8988T (cell line): ENCODE measurements around the gene GRIK3.

ENCODE experiments used
- DNase-seq: peaks from one replicate; pipeline ENCODE4 v3.0.0; 2011

Gene GRIK3

DNA sequence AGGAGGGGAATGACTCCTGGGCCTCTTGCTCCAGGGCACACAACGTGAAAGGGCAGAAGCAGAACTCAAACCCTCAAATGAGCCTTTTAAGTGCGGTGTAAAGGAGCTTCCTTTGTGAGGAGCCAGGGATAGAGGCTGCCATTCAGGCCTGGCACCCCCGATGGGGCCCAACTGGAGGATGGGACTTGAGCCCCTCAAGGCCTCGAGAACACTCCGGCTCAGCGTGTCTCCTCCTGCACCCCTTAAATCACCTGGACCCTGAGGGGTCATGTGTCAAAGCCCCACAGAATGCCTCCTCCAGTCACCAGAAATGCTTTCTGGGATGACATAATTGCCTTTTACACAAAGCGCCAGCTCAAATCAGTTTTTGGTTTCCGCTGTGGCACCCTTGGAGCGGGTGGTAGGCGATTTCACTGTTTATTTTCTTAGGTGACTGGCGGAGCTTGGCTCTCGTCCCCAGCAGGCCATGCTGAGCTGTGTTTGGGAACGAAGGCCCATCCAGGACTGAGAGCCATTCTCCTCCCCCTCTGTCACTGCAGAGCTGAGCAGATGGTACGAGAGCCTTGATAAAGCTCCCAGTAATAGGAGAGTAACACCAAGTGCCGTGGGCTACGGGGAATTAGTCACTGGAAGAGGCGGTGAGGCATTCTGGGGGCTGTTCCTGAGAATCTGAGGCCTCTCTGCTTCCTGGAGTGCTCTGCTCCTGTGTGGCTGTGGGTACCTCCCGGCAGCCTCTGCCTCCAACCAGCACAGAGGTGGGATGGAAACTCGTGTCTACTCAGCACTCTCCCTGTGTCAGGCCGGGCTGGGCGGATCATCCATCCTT is 163.0 kb downstream of the GRIK3 start:
- no peak for DNase-seq

DNA sequence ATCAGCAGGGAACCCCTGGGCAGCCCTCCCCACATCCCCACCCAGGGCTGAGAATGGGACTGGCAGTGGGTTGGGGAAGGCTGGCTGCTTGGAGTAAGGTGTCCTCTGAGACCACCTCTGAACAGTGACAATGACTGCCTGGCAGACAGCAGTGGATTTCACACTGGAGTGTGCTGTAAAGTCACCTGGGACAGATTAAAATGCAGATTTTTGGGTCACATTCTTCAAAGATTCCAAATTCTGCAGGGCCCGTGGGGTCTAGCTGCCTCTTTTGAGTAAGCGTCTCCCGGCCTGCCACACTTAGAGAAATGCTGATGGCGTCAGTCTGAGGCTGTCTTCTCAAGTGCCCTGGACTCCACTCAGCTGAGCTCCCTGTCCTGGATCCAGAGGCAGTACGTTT is 164.5 kb downstream of the GRIK3 start:
- no peak for DNase-seq

DNA sequence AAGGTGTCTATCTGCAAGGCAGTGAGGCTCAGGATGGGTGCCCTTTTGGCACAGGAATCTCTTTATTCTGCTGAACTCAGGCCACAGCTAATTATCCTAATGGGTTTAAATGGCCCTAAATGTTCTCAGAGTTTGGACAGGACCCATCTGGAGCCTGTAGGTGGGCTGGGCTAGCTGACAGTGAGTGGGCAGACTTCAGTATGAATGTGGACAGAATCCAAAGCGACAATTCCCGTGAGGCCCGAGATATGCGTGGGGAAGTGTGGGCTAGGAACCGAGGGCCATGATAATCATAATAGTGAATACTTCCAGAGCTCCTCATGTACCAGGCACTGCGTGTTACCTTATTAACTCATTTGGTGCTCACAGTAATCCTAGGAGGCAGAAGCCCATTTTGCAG is 165.3 kb downstream of the GRIK3 start:
- no peak for DNase-seq

DNA sequence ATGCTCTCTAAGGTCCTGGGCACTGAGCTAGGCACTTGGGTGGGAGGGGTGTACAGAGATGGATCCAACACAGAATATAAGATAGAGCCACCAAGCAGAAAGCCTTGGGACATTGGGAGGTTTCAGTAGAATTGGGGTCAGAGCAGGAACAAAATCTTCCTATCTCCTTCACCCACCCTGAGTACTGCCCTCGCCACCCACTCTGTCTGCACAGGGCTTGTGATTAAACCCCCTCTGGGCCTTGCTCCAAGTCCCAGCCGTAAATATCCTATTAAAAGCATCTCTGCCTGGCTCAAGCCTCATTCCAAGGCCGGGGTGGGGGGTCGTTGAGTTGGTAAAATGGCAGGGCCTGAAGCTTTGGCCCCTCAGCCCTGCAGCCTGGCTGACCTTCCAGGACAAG is 166.7 kb downstream of the GRIK3 start:
- no peak for DNase-seq

DNA sequence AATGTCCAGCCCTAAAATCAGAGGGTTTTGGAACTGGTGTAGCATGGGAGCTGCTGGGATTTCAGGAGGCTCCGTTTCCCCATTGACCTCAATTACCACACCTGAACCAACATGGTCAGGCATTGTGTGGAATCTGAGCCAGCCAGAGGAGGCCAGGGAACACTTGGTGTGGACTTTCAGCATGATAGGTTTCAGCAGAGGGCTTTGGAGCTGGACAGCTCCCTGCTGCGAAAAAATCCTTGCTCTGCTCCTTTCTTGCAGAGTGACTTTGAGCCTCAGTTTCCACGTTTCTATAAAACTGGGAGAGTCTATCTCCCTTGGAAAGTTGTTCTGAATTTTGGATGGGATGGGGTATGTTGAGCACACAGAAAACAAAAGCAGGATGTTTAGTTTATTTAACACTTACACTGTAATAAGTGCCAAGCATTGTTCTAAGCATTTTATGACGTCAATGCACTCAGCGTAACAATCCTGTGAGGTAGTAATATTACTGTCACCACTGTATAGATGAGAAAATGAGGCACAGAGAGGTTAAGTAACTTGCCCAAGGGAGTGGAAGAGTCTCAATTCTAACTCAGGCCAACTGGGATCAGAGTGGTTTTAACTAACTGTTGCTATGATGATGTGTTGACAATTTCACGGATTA is 168.0 kb downstream of the GRIK3 start:
- DNase-seq = no peak

DNA sequence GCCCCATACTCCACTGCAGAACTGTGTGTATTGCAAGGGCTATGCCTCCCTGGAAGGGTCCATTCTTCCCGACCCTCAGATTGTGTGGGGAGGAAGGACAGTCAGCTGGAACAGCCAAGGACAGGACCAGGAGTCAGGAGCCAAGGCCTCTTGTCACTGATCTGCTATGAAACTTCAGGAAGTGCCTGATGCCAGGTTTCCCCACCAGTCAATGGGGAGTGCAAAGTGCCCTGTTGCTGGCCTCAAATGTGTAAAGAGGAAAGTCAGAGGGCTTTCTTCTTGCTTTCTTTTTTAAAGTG is 168.8 kb downstream of the GRIK3 start:
- DNase-seq = no peak

DNA sequence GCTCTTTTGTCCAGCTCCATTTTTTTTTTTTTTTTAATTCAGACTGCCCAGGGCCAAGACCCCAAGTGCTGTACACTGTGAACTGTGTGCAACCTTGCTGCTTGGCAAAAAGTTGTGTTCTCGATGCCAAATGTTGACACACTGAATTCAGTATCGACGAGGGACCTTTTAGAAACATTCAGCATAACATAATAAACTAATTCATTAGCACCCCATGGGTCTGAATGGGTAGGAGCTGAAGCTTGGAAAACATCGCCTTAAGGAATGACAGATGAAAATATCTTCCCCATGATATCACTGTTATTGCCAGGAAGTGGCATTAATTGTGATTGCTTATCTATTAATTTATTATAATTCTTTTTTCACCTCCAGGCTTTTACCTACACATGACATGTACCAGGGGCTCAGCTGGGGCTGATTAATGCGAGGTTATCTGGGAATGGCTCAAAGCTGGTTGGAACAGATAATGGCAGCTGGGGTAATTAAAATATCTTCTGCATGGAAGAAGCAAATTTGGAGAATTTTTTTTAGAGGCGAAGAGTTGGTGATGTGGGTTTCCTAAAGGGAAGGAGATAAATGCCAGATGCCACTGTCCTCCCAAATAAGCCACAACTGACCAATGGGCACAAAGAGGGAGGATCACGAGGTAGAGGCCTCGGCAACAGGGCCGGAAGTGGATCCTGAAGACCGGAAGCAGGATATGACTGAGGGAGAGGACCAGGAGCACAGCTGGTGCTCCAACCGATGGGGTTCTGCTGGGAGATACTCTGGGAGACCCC is 169.3 kb downstream of the GRIK3 start:
- no peak for DNase-seq

DNA sequence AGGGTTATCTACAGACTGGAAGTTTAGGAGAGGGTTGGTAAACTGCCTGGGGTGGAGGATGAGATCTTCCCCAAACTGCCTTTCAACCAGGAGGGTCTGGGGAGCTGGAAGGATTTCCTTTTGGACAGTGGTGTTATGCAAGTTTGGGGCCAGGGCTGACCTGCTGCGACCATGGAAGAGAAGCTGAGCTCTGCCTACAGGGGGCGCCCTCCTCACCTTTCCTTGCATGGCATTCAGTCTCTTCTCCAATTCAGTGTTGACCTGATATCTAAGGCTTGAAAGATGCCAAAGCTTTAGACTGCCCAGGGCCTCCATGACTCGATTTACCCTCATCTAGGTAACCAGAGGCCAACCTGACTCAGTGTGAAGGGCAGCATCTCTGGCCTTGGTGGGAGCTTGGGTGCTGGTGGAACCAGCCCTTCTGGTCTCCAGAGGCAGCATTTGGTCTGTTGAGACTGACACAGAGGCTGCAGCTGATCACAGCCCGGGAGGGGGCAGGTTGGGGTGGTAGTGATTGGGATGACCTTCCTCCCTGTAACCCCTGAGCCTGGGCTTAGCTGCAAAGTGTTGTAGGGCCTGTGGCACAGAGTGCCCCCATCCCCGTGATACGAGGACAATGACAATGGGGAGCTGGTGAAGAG is 170.0 kb downstream of the GRIK3 start:
- DNase-seq = no peak

DNA sequence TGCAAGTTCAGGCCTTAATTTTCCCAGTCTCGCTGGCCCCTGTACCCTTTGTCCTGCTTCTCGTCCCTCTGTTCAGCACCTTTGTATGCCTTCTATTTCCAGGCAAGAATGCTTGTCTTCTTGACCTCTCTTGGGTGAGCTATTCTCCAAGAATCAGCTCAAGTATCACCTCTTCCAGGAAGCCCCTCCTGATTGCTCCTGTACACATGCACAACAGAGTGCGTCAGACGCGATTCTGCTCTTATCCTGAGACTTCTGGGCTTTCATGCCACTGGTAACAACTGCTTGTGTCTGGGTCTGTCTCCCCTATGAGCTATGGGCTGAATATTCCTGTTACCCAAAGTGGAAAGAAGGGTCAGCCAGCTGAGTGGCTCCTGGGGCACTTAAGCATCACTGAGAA is 170.8 kb downstream of the GRIK3 start:
- DNase-seq = no peak

DNA sequence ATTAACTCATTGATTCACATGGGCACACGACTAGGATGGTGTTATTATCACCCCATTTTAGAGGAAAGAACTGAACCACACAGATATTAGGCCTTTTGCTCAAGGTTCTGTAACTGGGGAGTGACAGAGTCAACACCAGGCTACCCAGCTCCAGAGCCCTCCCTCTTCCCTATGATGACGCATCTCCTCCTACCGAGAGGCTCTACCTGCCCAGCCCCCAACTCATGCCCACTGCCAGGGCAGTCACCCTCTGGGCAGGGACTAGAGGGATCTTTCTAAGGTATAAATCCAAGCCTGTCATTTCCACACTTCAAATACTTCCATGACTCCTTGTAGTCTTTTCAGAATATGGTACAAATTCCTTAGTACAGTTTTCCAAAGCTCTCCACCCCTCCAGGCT is 171.3 kb downstream of the GRIK3 start:
- DNase-seq = no peak

DNA sequence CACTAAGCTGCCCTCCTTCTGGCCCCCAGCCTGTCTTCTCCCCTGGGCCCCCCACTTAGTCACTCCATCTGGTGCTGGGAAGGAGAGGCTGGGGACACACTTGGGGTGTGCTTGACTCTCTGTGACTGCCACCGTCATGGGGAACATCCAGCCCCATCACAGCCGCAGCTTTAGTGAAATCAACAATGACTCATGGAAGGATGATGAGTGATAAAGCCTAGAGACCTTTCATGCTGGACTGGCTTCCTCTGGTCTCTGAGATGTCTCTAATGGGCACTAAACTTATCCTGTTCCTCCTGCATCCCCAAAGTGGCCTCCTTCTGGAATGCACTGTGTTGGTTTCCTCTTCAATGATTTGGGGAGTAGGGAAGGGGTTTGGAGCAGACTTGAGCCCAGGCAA is 172.9 kb downstream of the GRIK3 start:
- no peak for DNase-seq

DNA sequence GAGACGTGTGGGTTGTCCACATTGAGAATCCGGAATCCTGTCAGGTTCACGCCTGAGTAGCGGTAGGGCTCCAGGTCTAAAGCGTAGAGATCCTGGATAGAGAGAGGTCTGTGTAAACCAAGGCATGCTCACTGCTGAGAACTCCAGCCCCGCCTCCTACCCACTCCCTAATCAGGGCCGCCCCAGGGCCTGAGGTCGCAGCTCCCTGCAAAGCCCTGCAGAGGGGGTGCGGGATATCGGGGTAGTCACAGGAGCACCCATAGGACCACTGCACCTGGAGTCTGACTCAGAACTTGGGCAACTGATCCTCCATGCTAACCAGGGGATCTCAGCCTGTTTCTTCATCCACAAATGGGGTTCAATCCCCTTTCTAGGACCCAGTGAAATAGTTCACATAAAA is 174.4 kb downstream of the GRIK3 start:
- DNase-seq = no peak

DNA sequence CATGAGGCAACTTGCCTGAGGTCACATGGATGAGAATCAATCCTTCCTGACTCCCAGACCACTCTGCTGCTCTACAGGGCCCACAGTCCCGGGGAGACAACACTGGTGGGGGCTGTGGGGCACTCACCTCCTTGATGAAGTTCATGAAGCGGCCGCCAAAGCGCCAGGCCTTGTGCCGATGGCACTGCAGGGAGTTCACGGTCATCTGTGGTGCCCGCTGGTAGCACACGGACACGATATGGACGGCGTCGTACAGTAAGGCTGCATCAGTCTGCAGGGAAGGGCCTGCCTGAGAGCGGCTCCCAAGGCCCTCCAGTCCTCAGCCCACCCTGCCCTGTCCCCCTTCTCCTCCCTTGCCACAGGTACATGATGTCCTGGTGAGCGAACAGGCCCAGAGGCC is 175.3 kb downstream of the GRIK3 start:
- DNase-seq = no peak

DNA sequence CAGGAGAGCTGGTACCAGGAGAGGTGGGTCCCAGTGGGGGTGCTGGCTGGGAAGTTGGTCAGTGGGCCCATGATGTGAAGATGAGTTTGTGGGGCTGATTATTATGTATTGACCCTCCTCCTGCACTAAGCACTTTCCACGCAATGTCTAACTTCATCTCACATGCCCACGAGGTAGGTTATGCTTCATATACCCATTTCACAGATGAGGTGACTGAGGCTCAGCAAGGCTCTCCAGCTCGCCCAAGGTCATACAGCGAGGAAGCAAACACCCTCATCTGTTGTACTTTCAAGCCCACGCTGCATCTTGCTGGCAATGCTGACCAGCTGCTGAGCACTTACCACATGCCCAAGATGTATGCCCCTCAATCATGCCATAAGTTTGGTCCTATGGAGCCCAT is 175.8 kb downstream of the GRIK3 start:
- no peak for DNase-seq

DNA sequence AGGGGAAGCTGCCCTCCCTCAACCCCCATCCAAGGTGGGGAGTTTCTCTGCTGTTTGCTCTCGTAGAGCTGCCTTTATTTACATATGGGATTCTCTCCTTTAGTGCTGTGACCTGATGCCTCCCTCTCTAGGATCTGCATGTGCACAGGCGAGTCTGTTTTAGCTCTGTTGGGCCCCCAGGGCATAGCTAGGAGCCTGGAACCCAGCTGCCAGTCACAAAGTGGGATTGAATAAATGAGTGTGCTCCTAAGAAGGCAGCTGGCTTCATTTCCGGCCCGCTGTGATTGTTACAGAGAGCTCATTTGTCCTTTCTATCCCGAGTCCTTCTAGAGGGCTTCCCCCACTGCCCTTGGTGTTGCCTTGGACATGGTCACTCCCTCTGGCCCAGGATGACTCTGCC is 176.6 kb downstream of the GRIK3 start:
- no peak for DNase-seq

DNA sequence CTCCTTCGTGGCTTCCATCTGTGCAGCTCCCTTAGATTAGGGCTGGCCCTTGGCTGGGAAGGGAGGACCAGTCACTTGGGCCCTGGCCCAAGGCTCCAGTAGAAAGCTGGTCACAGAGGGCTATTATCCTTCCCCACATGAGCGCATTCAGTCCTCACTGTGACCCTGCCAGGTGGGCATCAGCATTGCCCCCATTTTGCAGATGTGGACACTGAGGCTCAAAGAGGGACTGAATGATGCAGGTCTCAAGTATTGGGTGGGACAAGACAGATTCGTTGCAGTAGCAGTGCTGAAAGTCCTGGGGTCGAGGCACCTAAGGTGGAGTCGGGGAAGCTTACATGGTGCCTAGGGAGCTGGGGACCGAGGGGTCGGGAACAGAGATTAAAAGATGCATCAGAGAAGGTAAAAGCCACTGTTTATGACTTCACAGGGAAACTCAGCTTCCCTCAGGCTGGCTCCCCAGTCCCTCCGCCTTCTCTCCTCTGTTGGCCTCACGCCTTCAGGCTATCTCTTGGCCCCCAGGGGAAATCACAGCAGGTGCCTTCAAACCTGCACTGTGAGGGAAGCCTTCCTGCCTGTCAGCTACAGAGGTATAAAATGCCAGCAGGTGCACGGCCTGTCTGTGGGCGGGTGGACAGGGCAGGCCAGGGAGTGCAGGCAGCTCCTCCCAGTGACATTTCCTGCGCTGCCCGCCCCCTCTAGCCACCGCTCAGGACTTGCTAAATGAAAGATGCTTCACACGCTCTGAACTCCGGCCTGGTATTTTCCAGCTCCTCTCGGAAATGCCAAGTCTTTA is 178.4 kb downstream of the GRIK3 start:
- no peak for DNase-seq

DNA sequence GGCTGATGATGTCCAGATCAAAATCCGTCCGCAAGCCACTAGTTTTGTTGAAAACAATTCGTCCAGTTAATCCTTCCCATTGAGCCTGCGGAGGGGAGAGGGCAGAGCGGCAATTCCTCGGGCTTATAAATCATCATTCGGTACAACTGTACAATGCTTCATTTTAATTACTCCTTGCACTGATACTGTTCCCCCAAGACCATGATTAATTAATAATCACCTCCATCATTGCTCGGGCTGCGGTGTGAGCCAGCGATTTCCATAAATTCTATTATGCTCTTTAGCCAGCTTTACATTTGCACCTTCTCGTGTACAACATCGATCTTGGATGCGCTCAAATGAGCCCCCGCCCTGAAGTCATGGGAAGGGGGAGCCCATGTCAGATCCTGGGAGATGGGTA is 180.7 kb downstream of the GRIK3 start:
- DNase-seq = no peak

DNA sequence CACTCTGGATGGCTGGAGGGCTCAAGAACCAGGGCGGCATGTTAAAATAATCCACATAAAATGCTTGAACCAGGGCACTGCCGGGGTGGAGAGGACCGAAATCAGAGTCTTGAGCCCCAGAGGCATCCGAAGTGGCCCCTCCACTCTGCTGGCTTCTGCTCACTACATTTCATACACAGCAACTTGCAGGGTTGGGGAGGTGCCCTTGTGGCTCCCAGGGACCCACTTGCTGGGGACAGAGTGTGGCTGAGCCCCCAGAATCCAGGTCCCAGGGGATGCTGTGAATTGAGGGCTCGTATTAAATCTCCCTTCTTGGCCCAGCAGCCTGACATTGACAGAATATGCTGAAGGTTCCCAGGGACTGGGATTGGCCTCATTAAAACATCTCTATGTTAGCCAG is 181.7 kb downstream of the GRIK3 start:
- no peak for DNase-seq

DNA sequence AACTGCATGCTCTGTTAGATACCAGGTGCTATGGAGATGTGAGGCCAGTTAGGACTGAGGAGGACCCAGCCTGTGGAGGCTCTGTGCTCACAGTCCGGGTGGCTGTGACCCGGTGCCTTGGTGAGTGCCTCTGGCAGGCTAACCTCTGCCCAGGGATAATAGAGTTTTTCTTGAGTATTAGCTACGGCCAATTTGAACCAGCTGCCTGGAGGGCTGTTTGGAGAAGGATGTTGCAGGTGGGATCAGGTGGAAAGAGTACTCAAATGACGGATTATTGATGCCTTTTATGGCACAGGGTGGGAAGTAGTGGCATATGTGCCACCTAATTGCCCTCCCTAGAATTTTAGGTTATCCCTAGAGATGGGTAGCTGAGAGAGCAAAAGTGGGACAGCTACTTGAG is 182.7 kb downstream of the GRIK3 start:
- DNase-seq = no peak

DNA sequence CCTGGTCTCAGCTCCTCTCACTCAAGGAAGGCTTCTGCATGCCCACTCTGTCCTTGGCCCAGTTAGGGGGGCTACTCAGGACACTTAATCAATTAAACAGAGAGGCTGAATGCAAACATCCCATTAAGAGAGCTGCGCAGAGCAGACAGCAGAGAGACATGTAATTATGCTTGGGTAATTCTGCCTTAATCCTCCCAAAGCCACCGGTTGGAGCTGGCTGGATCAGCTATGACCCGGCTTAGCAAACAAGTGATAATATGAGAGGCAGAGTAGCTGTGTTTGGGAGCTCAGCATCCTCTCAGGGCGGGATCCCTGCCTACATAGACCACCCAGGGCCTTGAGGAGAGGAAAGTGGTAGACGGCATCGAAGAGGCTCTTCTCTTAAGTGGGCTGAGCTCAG is 183.2 kb downstream of the GRIK3 start:
- DNase-seq = no peak

DNA sequence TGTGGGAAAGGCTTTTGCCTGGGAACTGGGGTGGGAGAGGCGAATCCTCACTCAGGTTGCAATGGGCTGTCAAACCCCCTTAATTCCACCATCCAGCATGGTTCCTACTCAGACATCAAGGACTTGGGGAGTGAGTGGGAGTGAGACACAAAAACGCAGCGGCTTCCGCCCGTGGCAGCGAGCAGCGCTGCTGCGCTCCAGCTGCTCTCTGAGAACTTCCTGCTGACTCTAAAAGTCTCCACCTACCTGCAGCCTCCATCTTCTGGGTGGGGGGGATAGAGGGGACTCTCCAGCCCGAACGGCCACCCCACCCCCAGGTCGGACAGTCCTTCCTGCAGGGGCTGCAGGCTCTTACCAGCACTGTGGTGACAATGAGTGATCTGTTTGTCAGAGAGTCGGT is 184.4 kb downstream of the GRIK3 start:
- DNase-seq = no peak

DNA sequence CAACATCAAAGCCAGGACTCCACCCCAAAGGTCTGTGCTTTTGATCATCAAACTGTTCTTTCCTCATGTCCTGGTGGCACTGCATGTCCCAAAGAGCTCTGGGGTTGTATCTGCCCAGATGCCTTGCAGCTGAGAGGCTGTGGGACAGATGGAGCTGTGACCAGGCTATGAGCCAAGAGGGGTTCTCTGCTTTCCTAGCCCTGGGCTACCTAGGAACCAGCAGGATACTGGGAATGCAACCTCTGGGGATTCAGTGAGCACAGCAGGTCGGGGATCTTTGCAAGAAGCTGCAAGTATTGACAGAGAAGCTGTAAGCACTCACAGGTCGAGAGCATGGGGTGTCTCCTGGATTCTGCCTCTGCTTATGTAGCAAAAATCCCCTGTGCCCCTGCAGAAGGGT is 186.6 kb downstream of the GRIK3 start:
- no peak for DNase-seq

DNA sequence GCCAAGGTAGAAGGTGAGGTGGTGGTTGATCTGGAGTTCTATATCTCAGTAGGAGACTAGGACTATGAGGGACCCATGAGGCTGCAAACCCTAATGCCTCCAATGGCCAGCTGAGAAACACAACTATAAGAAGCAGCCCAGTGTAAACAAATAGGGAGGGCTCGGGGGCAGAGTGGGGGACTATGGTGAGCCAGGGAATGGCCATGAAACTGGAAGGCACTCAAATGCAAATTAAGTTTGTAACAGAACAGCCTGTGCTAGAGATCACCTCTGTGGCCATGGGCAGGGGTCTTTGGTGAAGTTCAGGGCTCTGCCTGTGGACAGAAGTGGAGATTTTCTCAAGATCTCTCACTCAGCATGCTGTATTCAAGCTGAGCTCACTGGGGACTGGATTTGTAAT is 187.1 kb downstream of the GRIK3 start:
- DNase-seq = no peak
